ENCODE results near the gene HDAC1. TPM values are rescaled to one million over a fixed set of nuclear protein-coding genes. Genes with fewer than 3 reads are reported as not detected.
A peak's percentile ranks its signal among the peaks of the same experiment; 100 is the strongest.
"Not testable (repeated sequence)": the region's sequence is repeated elsewhere in the genome, so short reads cannot be mapped to it uniquely, and the experiment has no call there.

HDAC1 gene
- total and polyA plus RNA-seq, 4 experiments from 2014 or later = 169 to 190 (median 180) TPM

DNA sequence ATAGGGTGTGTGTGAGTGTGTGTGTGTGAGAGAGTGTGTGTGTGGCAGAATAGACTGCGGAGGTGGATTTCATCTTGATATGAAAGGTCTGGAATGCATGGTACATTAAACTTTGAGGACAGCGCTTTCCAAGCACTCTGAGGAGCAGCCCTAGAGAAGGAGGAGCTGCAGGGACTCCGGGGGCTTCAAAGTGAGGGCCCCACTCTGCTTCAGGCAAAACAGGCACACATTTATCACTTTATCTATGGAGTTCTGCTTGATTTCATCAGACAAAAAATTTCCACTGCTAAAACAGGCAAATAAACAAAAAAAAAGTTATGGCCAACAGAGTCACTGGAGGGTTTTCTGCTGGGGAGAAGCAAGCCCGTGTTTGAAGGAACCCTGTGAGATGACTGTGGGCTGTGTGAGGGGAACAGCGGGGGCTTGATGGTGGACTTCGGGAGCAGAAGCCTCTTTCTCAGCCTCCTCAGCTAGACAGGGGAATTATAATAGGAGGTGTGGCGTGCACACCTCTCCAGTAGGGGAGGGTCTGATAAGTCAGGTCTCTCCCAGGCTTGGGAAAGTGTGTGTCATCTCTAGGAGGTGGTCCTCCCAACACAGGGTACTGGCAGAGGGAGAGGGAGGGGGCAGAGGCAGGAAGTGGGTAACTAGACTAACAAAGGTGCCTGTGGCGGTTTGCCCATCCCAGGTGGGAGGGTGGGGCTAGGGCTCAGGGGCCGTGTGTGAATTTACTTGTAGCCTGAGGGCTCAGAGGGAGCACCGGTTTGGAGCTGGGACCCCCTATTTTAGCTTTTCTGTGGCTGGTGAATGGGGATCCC is 18.3 kb upstream of the HDAC1 start:
- peaks cover 61% of the 10 kb centered on the region for H3K4me1 ChIP-seq (ENCODE audit: insufficient read depth, low read length)
- no peaks in the 10 kb centered on the region for H3K27me3 ChIP-seq (ENCODE audit: insufficient read depth, low read length)
- peak overlapping the region; percentile 95 to 100 (median 97) for H3K27ac Mint-ChIP-seq
- intact Hi-C loops (cut with micrococcal nuclease) = loop anchor here (1.0 to 2.0 kb wide), 3 partner anchors 18 to 33 kb away; no protein-coding TSS in a partner anchor
- no peaks in the 10 kb centered on the region for H3K9me3 ChIP-seq (ENCODE audit: control insufficient read depth in 1 of 2, low read length in 2 of 2)
- H3K36me3 ChIP-seq (ENCODE audit: insufficient read depth, low read length) = peaks cover 45% of the 10 kb centered on the region
- H3K4me3 Mint-ChIP-seq = peak overlapping the region; percentile 80 to 89 (median 82)
- peaks cover 33 to 70% of the 10 kb centered on the region in 2 donors for H3K36me3 Mint-ChIP-seq
- peak; percentile 80 to 98 (median 82) for DNase-seq
- ChIA-PET CTCF (ENCODE audit: partially characterized antibody) (interaction anchor here (1.3 to 2.1 kb wide), 5 partner anchors 9 to 58 kb away, joined by 4 to 12 read pairs (median 7); partner anchors contain the start of gene LCK), POLR2A (ENCODE audit: partially characterized antibody) (interaction anchor here (0.5 to 9.8 kb wide), 20 partner anchors 8 to 446 kb away, joined by 3 to 199 read pairs (median 5); partner anchors contain the start of genes CCDC28B, FAM167B, HDAC1 and LCK)
- H3K9me3 Mint-ChIP-seq = peaks cover 0 to 3% (median 0%) of the 10 kb centered on the region in 8 donors
- H3K4me1 Mint-ChIP-seq = peaks cover 44 to 63% (median 51%) of the 10 kb centered on the region in 4 donors
- H3K27ac ChIP-seq (ENCODE audit: low read depth, low read length) = peak overlapping the region; percentile 62
- H3K27me3 Mint-ChIP-seq = no peaks in the 10 kb centered on the region
- H3K4me3 ChIP-seq (ENCODE audit: low read length in 2 of 2) = peak overlapping the region; percentile 5 to 36

DNA sequence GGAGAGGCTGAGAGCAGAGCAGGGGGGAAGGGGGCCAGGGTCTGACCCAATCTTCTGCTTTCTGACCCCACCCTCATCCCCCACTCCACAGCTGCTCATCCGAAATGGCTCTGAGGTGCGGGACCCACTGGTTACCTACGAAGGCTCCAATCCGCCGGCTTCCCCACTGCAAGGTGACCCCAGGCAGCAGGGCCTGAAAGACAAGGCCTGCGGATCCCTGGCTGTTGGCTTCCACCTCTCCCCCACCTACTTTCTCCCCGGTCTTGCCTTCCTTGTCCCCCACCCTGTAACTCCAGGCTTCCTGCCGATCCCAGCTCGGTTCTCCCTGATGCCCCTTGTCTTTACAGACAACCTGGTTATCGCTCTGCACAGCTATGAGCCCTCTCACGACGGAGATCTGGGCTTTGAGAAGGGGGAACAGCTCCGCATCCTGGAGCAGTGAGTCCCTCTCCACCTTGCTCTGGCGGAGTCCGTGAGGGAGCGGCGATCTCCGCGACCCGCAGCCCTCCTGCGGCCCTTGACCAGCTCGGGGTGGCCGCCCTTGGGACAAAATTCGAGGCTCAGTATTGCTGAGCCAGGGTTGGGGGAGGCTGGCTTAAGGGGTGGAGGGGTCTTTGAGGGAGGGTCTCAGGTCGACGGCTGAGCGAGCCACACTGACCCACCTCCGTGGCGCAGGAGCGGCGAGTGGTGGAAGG is 17.1 kb upstream of the HDAC1 start:
- Mint-ChIP-seq H3K9me3 (peaks cover 0 to 3% (median 0%) of the 10 kb centered on the region in 8 donors), H3K27ac (peak overlapping the region; percentile 53 to 100 (median 96)), H3K4me3 (peak overlapping the region in 7 of 8 donors; percentile 52 to 89 (median 82)), H3K36me3 (peaks cover 43 to 79% of the 10 kb centered on the region in 2 donors), H3K27me3 (no peaks in the 10 kb centered on the region), H3K4me1 (peaks cover 43 to 58% (median 47%) of the 10 kb centered on the region in 4 donors)
- Histone ChIP-seq H3K4me1 (ENCODE audit: insufficient read depth, low read length) (peaks cover 50% of the 10 kb centered on the region), H3K36me3 (ENCODE audit: insufficient read depth, low read length) (peaks cover 57% of the 10 kb centered on the region), H3K27me3 (ENCODE audit: insufficient read depth, low read length) (no peaks in the 10 kb centered on the region), H3K9me3 (ENCODE audit: control insufficient read depth in 1 of 2, low read length in 2 of 2) (no peaks in the 10 kb centered on the region), H3K27ac (ENCODE audit: low read depth, low read length) (peak overlapping the region; percentile 62), H3K4me3 (ENCODE audit: low read length in 2 of 2) (peak overlapping the region in 1 of 2 donors; percentile 36)
- intact Hi-C loops (cut with micrococcal nuclease) = loop anchor here (1.0 kb wide), 1 partner anchor 17 kb away; no protein-coding TSS in a partner anchor
- POLR2A ChIA-PET (ENCODE audit: partially characterized antibody) = interaction anchor here (0.5 to 9.8 kb wide), 17 partner anchors 8 to 448 kb away, joined by 3 to 199 read pairs (median 5); partner anchors contain the start of genes CCDC28B, FAM167B, HDAC1 and LCK
- CTCF ChIA-PET (ENCODE audit: partially characterized antibody) = interaction anchor here (1.3 to 2.1 kb wide), 4 partner anchors 24 to 59 kb away, joined by 6 to 12 read pairs (median 7); partner anchors contain the start of gene LCK
- no peak for DNase-seq

DNA sequence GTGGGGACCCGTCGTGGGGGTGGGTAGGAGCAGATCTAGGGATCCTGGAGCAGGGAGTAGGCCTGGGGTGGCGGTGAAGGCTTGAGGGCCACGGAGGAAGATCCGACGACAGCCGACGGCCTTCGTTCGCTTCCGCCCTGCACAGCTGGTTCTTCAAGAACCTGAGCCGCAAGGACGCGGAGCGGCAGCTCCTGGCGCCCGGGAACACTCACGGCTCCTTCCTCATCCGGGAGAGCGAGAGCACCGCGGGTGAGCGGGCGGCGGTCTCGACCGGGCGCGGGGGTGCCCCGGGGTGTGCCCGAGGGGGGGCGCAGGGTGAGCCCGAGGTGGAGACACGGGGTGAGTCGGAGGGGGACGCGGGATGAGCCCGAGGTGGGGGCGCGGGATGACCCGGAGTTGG is 16.5 kb upstream of the HDAC1 start:
- no peak overlapping the region for H3K4me3 ChIP-seq (ENCODE audit: low read length in 2 of 2)
- no peaks in the 10 kb centered on the region for H3K27me3 Mint-ChIP-seq
- peaks cover 46 to 82% of the 10 kb centered on the region in 2 donors for H3K36me3 Mint-ChIP-seq
- H3K27ac ChIP-seq (ENCODE audit: low read depth, low read length) = peak overlapping the region; percentile 62
- no peak overlapping the region for H3K4me3 Mint-ChIP-seq
- intact Hi-C loops (cut with micrococcal nuclease) = no loop called here
- H3K36me3 ChIP-seq (ENCODE audit: insufficient read depth, low read length) = peaks cover 61% of the 10 kb centered on the region
- POLR2A ChIA-PET (ENCODE audit: partially characterized antibody) = interaction anchor here (1.5 to 9.8 kb wide), 5 partner anchors 10 to 35 kb away, joined by 3 to 199 read pairs (median 19); partner anchors contain the start of genes FAM167B, HDAC1 and LCK
- no peak for DNase-seq
- peaks cover 46% of the 10 kb centered on the region for H3K4me1 ChIP-seq (ENCODE audit: insufficient read depth, low read length)
- peaks cover 40 to 53% (median 44%) of the 10 kb centered on the region in 4 donors for H3K4me1 Mint-ChIP-seq
- no peaks in the 10 kb centered on the region for H3K9me3 ChIP-seq (ENCODE audit: control insufficient read depth in 1 of 2, low read length in 2 of 2)
- H3K27ac Mint-ChIP-seq = peak overlapping the region in 3 of 7 donors; percentile 51 to 86 (median 82)
- peaks cover 0 to 3% (median 0%) of the 10 kb centered on the region in 8 donors for H3K9me3 Mint-ChIP-seq
- no peaks in the 10 kb centered on the region for H3K27me3 ChIP-seq (ENCODE audit: insufficient read depth, low read length)
- CTCF ChIA-PET (ENCODE audit: partially characterized antibody) = interaction anchor here (2.1 kb wide), 1 partner anchor 59 kb away, joined by 7 read pairs; no protein-coding TSS in a partner anchor

DNA sequence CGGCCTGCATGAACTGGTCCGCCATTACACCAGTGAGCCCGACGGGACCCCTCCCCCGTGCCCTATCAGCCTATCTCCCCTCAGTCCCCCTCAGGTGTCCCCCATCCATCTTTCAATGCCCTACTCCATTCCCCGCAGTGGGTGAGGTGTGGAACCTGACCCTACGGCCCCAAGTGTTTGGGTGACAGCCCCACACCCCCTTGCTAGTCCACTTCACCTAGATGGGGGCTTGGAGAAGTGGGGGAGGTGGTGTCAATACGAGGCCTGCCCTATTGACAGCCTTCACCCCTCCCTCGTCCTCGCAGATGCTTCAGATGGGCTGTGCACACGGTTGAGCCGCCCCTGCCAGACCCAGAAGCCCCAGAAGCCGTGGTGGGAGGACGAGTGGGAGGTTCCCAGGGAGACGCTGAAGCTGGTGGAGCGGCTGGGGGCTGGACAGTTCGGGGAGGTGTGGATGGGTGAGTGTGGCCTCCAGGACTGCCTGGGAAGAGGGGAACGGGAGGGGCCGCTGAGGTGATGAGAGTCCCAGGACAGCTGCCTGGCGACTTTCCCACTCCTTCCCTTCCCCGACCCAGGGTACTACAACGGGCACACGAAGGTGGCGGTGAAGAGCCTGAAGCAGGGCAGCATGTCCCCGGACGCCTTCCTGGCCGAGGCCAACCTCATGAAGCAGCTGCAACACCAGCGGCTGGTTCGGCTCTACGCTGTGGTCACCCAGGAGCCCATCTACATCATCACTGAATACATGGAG is 15.7 kb upstream of the HDAC1 start:
- H3K4me1 ChIP-seq (ENCODE audit: insufficient read depth, low read length) = peaks cover 40% of the 10 kb centered on the region
- CTCF ChIA-PET (ENCODE audit: partially characterized antibody) = no interaction called here
- peaks cover 36 to 48% (median 41%) of the 10 kb centered on the region in 4 donors for H3K4me1 Mint-ChIP-seq
- peaks cover 46 to 84% of the 10 kb centered on the region in 2 donors for H3K36me3 Mint-ChIP-seq
- peak overlapping the region in 5 of 7 donors; percentile 51 to 86 (median 74) for H3K27ac Mint-ChIP-seq
- H3K27me3 Mint-ChIP-seq = no peaks in the 10 kb centered on the region
- DNase-seq = no peak
- no peaks in the 10 kb centered on the region for H3K9me3 ChIP-seq (ENCODE audit: control insufficient read depth in 1 of 2, low read length in 2 of 2)
- H3K4me3 ChIP-seq (ENCODE audit: low read length in 2 of 2) = no peak overlapping the region
- POLR2A ChIA-PET (ENCODE audit: partially characterized antibody) = interaction anchor here (1.0 to 9.8 kb wide), 4 partner anchors 15 to 96 kb away, joined by 3 to 199 read pairs (median 5); partner anchors contain the start of genes FAM167B and LCK
- intact Hi-C loops (cut with micrococcal nuclease) = no loop called here
- no peak overlapping the region for H3K27ac ChIP-seq (ENCODE audit: low read depth, low read length)
- H3K27me3 ChIP-seq (ENCODE audit: insufficient read depth, low read length) = no peaks in the 10 kb centered on the region
- peaks cover 0 to 3% (median 0%) of the 10 kb centered on the region in 8 donors for H3K9me3 Mint-ChIP-seq
- no peak overlapping the region for H3K4me3 Mint-ChIP-seq
- H3K36me3 ChIP-seq (ENCODE audit: insufficient read depth, low read length) = peaks cover 65% of the 10 kb centered on the region

DNA sequence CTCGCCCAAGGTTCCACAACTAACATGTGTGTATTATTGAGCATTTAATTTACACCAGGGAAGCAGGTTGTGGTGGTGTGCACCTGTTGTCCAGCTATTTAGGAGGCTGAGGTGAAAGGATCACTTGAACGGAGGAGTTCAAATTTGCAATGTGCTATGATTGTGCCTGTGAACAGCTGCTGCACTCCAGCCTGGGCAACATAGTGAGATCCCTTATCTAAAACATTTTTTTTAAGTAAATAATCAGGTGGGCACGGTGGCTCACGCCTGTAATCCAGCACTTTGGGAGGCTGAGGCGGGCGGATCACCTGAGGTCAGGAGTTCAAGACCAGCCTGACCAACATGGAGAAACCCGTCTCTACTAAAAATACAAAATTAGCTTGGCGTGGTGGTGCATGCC is 7.1 kb upstream of the HDAC1 start:
- POLR2A ChIA-PET (ENCODE audit: partially characterized antibody) = interaction anchor here (1.0 to 11.3 kb wide), 2 partner anchors 10 to 33 kb away, joined by 3 to 226 read pairs; partner anchors contain the start of genes FAM167B and LCK
- H3K4me3 Mint-ChIP-seq; H3K27ac Mint-ChIP-seq; H3K4me1 ChIP-seq (ENCODE audit: insufficient read depth, low read length); H3K4me3 ChIP-seq (ENCODE audit: low read length in 2 of 2); DNase-seq; intact Hi-C loops (cut with micrococcal nuclease); H3K9me3 ChIP-seq (ENCODE audit: control insufficient read depth in 1 of 2, low read length in 2 of 2); CTCF ChIA-PET (ENCODE audit: partially characterized antibody); H3K9me3 Mint-ChIP-seq; H3K4me1 Mint-ChIP-seq; H3K27me3 ChIP-seq (ENCODE audit: insufficient read depth, low read length); H3K27ac ChIP-seq (ENCODE audit: low read depth, low read length); H3K27me3 Mint-ChIP-seq: not testable (repeated sequence)
- peaks cover 31 to 52% of the 10 kb centered on the region in 2 donors for H3K36me3 Mint-ChIP-seq
- peaks cover 46% of the 10 kb centered on the region for H3K36me3 ChIP-seq (ENCODE audit: insufficient read depth, low read length)

DNA sequence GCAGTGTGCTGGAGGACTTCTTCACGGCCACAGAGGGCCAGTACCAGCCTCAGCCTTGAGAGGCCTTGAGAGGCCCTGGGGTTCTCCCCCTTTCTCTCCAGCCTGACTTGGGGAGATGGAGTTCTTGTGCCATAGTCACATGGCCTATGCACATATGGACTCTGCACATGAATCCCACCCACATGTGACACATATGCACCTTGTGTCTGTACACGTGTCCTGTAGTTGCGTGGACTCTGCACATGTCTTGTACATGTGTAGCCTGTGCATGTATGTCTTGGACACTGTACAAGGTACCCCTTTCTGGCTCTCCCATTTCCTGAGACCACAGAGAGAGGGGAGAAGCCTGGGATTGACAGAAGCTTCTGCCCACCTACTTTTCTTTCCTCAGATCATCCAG is 6.2 kb upstream of the HDAC1 start:
- H3K9me3 ChIP-seq (ENCODE audit: control insufficient read depth in 1 of 2, low read length in 2 of 2) = no peaks in the 10 kb centered on the region
- no peak for DNase-seq
- intact Hi-C loops (cut with micrococcal nuclease) = no loop called here
- Mint-ChIP-seq H3K9me3 (peaks cover 0 to 1% (median 0%) of the 10 kb centered on the region in 8 donors), H3K27me3 (no peaks in the 10 kb centered on the region), H3K4me1 (peaks cover 2 to 7% (median 6%) of the 10 kb centered on the region in 4 donors), H3K27ac (peak overlapping the region in 4 of 7 donors; percentile 6 to 47 (median 24)), H3K4me3 (no peak overlapping the region), H3K36me3 (peaks cover 25 to 45% of the 10 kb centered on the region in 2 donors)
- H3K4me3 ChIP-seq (ENCODE audit: low read length in 2 of 2) = no peak overlapping the region
- H3K36me3 ChIP-seq (ENCODE audit: insufficient read depth, low read length) = peaks cover 41% of the 10 kb centered on the region
- peaks cover 9% of the 10 kb centered on the region for H3K4me1 ChIP-seq (ENCODE audit: insufficient read depth, low read length)
- no peak overlapping the region for H3K27ac ChIP-seq (ENCODE audit: low read depth, low read length)
- no peaks in the 10 kb centered on the region for H3K27me3 ChIP-seq (ENCODE audit: insufficient read depth, low read length)
- POLR2A ChIA-PET (ENCODE audit: partially characterized antibody) = interaction anchor here (1.0 to 11.3 kb wide), 2 partner anchors 11 to 34 kb away, joined by 3 to 226 read pairs; partner anchors contain the start of genes FAM167B and LCK
- CTCF ChIA-PET (ENCODE audit: partially characterized antibody) = interaction anchor here (3.5 kb wide), 1 partner anchor 36 kb away, joined by 19 read pairs; no protein-coding TSS in a partner anchor
